ENCODE measurements around the gene CABP4. TPM values are rescaled to one million over a fixed set of nuclear protein-coding genes. Genes with fewer than 3 reads are reported as not detected.
"Not testable (repeated sequence)": the region's sequence is repeated elsewhere in the genome, so short reads cannot be mapped to it uniquely, and the experiment has no call there.

The CABP4 gene
- total RNA-seq, 1 donor from 2014 or later, result 3.2 TPM

GRCh38 chr11:67463680-67464410 lies 8.7 kb downstream of the CABP4 start:
- DNase-seq (peak; percentile 88), ATAC-seq (peak; percentile 70)
- peaks cover 22% of the 10 kb centered on the region for H3K4me1 ChIP-seq
- H3K27me3 ChIP-seq, result no peaks in the 10 kb centered on the region
- H3K9me3 ChIP-seq, result no peaks in the 10 kb centered on the region
- TF ChIP-seq, protein P1, sequence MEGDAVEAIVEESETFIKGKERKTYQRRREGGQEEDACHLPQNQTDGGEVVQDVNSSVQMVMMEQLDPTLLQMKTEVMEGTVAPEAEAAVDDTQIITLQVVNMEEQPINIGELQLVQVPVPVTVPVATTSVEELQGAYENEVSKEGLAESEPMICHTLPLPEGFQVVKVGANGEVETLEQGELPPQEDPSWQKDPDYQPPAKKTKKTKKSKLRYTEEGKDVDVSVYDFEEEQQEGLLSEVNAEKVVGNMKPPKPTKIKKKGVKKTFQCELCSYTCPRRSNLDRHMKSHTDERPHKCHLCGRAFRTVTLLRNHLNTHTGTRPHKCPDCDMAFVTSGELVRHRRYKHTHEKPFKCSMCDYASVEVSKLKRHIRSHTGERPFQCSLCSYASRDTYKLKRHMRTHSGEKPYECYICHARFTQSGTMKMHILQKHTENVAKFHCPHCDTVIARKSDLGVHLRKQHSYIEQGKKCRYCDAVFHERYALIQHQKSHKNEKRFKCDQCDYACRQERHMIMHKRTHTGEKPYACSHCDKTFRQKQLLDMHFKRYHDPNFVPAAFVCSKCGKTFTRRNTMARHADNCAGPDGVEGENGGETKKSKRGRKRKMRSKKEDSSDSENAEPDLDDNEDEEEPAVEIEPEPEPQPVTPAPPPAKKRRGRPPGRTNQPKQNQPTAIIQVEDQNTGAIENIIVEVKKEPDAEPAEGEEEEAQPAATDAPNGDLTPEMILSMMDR (IDR thresholded peaks at IDR 0.05), result no peak
- H3K36me3 ChIP-seq, result no peaks in the 10 kb centered on the region
- H3K27ac ChIP-seq, result peak overlapping the region; percentile 92
- H3K4me3 ChIP-seq, result peak overlapping the region; percentile 73
- intact Hi-C loops (cut with DNase I), result no loop called here

- H3K4me3 ChIP-seq, result peak overlapping the region; percentile 73
- TF ChIP-seq, protein P1 (IDR thresholded peaks at IDR 0.05), result no peak
- H3K27ac ChIP-seq, result peak overlapping the region; percentile 92
- peaks cover 24% of the 10 kb centered on the region for H3K4me1 ChIP-seq
- intact Hi-C loops (cut with DNase I), result no loop called here
- H3K27me3 ChIP-seq, result no peaks in the 10 kb centered on the region
- DNase-seq (peak; percentile 96), ATAC-seq (peak; percentile 85)
- no peaks in the 10 kb centered on the region for H3K9me3 ChIP-seq
- no peaks in the 10 kb centered on the region for H3K36me3 ChIP-seq
Measured at GRCh38 chr11:67464411-67465188, 9.4 kb downstream of the CABP4 start.

DNA sequence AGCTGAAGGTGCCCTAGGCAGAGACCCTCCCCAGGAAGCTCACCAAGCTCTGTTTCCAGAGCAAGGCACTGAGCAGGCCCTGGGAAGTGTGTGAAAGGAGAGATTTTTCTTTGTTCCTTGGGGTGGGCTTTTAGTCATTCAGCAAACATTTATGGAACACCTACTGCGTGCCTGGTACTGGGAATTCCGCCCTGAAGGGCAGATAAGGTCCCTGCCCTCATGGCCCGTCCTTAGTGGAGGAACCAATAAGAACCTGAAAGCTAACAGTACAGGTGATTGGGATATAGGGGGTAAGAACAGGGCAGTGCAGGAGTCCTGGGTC lies 10.0 kb downstream of the CABP4 start:
- Histone ChIP-seq H3K4me3 (peak overlapping the region; percentile 73), H3K9me3 (no peaks in the 10 kb centered on the region), H3K4me1 (peaks cover 26% of the 10 kb centered on the region), H3K36me3 (no peaks in the 10 kb centered on the region), H3K27ac (peak overlapping the region; percentile 92), H3K27me3 (no peaks in the 10 kb centered on the region)
- ATAC-seq (no peak), DNase-seq (no peak)
- TF ChIP-seq, protein P1 (IDR thresholded peaks at IDR 0.05), result no peak
- intact Hi-C loops (cut with DNase I), result no loop called here

GRCh38 chr11:67465530-67465929 lies 10.4 kb downstream of the CABP4 start:
- H3K9me3 ChIP-seq; H3K36me3 ChIP-seq; intact Hi-C loops (cut with DNase I); H3K27me3 ChIP-seq; ATAC-seq; DNase-seq: not testable (repeated sequence)
- Histone ChIP-seq H3K4me1 (peaks cover 26% of the 10 kb centered on the region), H3K27ac (peak overlapping the region; percentile 92), H3K4me3 (peak overlapping the region; percentile 73)

- Histone ChIP-seq H3K27ac (no peak overlapping the region), H3K36me3 (no peaks in the 10 kb centered on the region), H3K4me1 (peaks cover 26% of the 10 kb centered on the region), H3K27me3 (no peaks in the 10 kb centered on the region), H3K9me3 (no peaks in the 10 kb centered on the region), H3K4me3 (no peak overlapping the region)
- DNase-seq (no peak), ATAC-seq (no peak)
- intact Hi-C loops (cut with DNase I), result no loop called here
- TF ChIP-seq, protein P1 (IDR thresholded peaks at IDR 0.05), result no peak
Measured at GRCh38 chr11:67466367-67466766, 11.2 kb downstream of the CABP4 start.
